GM21526 (cell line): ENCODE measurements around the gene SLC5A5.
"Not testable (repeated sequence)": the region's sequence is repeated elsewhere in the genome, so short reads cannot be mapped to it uniquely, and the experiment has no call there.

ENCODE experiments used
- ATAC-seq: cut with Tn5 transposase; IDR thresholded peaks from one replicate; pipeline ENCODE4 v1.9.1; 2021; ENCODE audit warnings: moderate library complexity; ENCODE audit not compliant: unreplicated experiment, low FRiP score

The SLC5A5 gene

GRCh38 chr19:17869114-17869608, 2.6 kb upstream of the SLC5A5 start:
- ATAC-seq = no peak

DNA sequence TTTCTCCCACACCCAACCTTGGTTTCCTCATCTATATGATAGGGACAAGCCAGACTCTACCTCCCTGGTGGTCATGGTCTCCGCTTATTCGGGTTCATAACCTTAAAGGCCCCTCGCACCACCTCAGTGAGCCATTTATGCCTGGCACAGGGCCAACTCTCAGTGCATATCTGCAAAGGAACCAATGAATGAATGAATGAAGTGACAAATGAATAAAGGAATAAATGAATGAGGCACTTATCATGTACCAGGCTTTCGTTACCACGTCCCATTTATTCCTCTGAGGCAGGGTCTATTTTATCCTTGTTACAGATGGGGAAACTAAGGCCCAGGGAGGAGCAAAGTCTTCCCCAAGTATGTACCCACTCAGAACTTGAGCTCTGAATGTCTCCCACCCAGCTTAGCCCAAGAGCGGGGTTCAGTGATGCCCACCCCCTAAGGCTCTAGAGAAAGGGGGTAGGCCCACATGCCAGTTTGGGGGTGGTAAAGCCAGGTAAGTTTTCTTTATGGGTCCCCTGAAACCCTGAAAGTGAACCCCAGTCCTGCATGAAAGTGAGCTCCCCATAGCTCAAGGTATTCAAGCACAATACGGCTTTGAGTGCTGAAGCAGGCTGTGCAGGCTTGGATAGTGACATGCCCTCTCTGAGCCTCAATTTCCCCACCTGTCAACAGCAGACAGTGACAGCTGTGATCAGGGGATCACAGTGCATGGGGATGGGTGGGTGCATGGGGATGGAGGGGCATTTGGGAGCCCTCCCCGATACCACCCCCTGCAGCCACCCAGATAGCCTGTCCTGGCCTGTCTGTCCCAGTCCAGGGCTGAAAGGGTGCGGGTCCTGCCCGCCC, 490 bp upstream of the SLC5A5 start:
- no peak for ATAC-seq

GRCh38 chr19:17872251-17873001, 681 bp downstream of the SLC5A5 start:
- no peak for ATAC-seq

GRCh38 chr19:17873786-17874757, 2.3 kb downstream of the SLC5A5 start:
- ATAC-seq = no peak

- ATAC-seq = no peak
These were observed 3.0 kb downstream of the SLC5A5 start for GRCh38 chr19:17874758-17875135.

GRCh38 chr19:17877696-17878095, 6.0 kb downstream of the SLC5A5 start:
- ATAC-seq = no peak

- no peak for ATAC-seq
These were observed 7.7 kb downstream of the SLC5A5 start for GRCh38 chr19:17879466-17879865.

DNA sequence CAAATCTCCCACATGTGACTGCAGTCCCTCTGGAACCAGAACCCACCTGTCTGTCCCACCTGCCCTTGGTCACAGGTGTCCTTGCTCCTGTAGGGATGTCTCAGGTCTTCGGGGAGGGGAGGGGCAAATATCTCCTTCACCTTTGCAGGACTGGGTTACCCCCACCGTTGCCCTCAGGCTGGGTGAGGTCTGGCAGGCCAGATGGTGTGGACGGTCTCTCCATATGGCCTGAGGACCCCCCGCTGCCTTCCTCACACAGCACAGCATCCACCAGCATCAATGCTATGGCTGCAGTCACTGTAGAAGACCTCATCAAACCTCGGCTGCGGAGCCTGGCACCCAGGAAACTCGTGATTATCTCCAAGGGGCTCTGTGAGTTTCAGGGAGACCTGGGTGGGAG, 10.0 kb downstream of the SLC5A5 start:
- ATAC-seq = no peak

GRCh38 chr19:17883627-17884410, 12.1 kb downstream of the SLC5A5 start:
- no peak for ATAC-seq

GRCh38 chr19:17886515-17886914, 14.8 kb downstream of the SLC5A5 start:
- no peak for ATAC-seq

DNA sequence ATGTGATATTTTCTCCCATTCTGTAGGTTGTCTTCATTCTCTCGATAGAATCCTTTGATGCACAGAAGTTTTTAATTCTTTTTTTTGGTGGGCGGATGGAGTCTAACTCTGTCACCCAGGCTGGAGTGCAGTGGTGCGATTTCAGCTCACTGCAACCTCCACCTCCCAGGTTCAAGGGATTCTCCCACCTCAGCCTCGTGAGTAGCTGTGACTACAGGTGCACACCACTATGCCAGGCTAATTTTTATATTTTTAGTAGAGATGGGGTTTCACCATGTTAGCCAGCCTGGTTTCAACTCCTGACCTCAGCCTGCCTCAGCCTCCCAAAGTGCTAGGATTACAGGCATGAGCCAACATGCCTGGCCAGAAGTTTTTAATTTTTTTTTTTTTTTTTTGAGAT, 15.5 kb downstream of the SLC5A5 start:
- not testable (repeated sequence) for ATAC-seq

GRCh38 chr19:17888260-17888659, 16.5 kb downstream of the SLC5A5 start:
- no peak for ATAC-seq

GRCh38 chr19:17889609-17890214, 18.0 kb downstream of the SLC5A5 start:
- no peak for ATAC-seq

DNA sequence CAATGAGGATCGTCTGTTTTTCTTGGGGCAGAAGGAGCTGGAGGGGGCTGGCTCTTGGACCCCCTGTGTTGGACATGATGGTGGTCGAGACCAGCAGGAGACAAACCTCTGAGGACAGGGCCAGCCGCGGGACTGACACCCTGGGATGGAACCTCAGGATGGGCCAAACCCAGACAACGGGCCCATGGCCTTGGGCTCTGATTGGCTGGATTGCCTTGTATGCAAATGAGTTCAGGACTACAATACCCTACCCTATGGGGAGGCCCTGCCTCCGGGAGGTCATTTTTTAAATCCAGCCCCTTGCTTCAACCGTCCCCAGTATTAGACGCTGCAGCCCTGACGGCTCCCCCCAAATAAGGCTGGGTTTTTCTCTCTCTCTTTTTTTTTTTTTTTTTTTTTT, 22.0 kb downstream of the SLC5A5 start:
- no peak for ATAC-seq

GRCh38 chr19:17902701-17903100, 31.0 kb downstream of the SLC5A5 start:
- ATAC-seq = no peak

- no peak for ATAC-seq
These were observed 36.5 kb downstream of the SLC5A5 start for GRCh38 chr19:17908244-17908643.

GRCh38 chr19:17909003-17909732, 37.4 kb downstream of the SLC5A5 start:
- ATAC-seq = no peak

DNA sequence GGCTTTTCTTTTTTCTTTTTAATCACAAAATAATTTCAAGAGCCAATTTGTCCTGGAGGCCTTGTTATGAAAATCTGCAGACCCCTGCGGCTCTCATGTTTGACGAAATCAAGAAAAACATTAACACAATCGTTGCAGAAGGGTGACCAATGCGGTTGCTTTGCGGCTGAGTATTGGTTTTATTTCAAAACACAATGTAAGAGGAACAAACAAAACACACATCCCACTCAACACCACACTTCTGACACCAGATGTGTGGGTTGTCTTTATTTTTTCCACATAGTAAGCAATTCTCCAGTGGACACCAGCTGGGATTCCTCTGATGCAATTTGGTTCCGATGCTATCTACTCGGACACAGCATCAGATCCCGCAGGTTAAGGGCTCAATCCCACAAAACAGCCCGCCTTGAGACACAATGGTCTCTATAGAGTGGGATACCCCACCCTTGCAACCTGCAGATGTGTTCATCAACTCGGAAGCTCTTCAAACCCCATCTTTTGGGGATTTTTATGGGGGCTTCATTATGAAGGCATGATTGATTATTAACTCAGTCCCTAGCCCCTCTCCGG, 39.1 kb downstream of the SLC5A5 start:
- ATAC-seq = no peak
